Fibroblast of the aortic adventitia (primary cell): ENCODE data around the gene JAG2. TPM values are rescaled to one million over a fixed set of nuclear protein-coding genes. Genes with fewer than 3 reads are reported as not detected.

ENCODE experiments used
- DNase-seq: peaks from one replicate; pipeline ENCODE4 v3.0.0-alpha.2; 2010; ENCODE audit warnings: low read depth
- H3K4me3 ChIP-seq: 2 replicates; pipeline ENCODE4 v1.5.1; 2011; ENCODE audit warnings: low read depth, mild to moderate bottlenecking, control low read depth, low read length, moderate library complexity
- CTCF ChIP-seq: IDR thresholded peaks from 2 replicates; pipeline ENCODE4 v1.5.1; 2011; ENCODE audit warnings: mild to moderate bottlenecking, low read length, control low read depth, inconsistent platforms; ENCODE audit not compliant: insufficient read depth
- total RNA-seq: library from RNA; depleted of rRNA; stranded (reverse); fragments of >200 nt; gene quantifications from 2 replicates; pipeline ENCODE4 v1.2.3, GENCODE V29; 2012; ENCODE audit warnings: low replicate concordance

JAG2 gene
- total RNA-seq = 0.63 and 3.1 TPM in 2 replicates

DNA sequence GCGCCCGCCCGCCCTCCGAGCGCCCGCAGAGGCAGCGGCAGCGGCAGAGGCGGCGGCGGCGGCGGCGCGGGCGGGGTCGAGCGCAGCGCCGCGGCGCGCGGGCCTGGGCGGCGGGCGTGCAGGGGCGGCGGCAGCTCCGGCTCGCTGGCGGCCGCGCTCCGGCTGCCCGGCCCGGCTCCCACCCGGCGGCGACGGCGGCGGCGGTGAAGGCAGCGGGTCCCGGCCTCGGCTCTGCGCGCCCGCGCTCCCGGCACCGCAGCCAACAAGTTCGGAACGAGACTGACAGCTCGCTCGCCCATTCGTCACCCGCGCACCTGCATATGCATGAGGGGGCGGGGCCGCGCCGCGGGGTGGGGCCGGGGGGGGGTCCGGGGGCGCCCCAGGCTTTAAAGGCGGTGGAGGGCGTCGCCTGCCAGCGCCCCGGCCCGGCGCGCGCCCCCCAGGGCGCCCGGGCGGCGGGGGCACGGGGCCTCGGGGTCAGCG lies at the start of gene JAG2:
TSS of gene JAG2 (minus strand) at position 281 of the 483 bp plus-strand sequence. CDS start 356 bp downstream, outside the sequence.
- no peak for TF ChIP-seq CTCF
- H3K4me3 ChIP-seq = peak within 1 kb of the TSS; percentile 22
- peak; percentile 14 for DNase-seq

- no peak for DNase-seq
- no peak overlapping the region for H3K4me3 ChIP-seq
- TF ChIP-seq CTCF = no peak
Observed at GRCh38 chr14:105217774-105218173, 49.2 kb upstream of the JAG2 start.

GRCh38 chr14:105216490-105217247 lies 48.1 kb upstream of the JAG2 start:
- DNase-seq = no peak
- no peak overlapping the region for H3K4me3 ChIP-seq
- TF ChIP-seq CTCF = no peak

DNA sequence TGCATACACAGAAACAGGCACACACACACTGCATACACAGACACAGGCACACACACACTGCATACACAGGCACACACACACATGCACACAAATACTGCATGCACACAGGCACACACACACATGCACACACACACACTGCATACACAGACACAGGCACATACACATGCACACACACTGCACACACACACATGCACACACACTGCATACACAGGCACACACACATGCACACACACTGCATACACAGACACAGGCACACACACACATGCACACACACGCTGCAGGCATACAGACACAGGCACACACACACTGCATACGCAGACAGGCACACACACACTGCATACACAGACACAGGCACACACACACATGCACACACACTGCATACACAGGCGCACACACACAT lies 47.0 kb upstream of the JAG2 start:
- TF ChIP-seq CTCF = no peak
- H3K4me3 ChIP-seq = no peak overlapping the region
- no peak for DNase-seq

- no peak for TF ChIP-seq CTCF
- no peak for DNase-seq
- no peak overlapping the region for H3K4me3 ChIP-seq
Observed at GRCh38 chr14:105214324-105214915, 45.8 kb upstream of the JAG2 start.

GRCh38 chr14:105213361-105213760 lies 44.8 kb upstream of the JAG2 start:
- DNase-seq = no peak
- no peak overlapping the region for H3K4me3 ChIP-seq
- TF ChIP-seq CTCF = no peak
